Testis (tissue), 3 donors: ENCODE data around the gene GYPC. TPM values are rescaled to one million over a fixed set of nuclear protein-coding genes. Genes with fewer than 3 reads are reported as not detected.

Experiments
- DNase-seq: peaks from one replicate; pipeline ENCODE4 v3.0.0-alpha.2; 2019
- H3K27ac ChIP-seq, 2 donors: fragments of 200-600 bp; sonication (generic); one replicate each; pipeline ENCODE4 v1.5.1; 2019
- H3K27me3 ChIP-seq: fragments of 200-600 bp; sonication (generic); one replicate; pipeline ENCODE4 v1.5.1; 2019
- H3K36me3 ChIP-seq: fragments of 200-600 bp; sonication (generic); one replicate; pipeline ENCODE4 v1.5.1; 2017; ENCODE audit warnings: low read depth; ENCODE audit errors: missing control alignments
- H3K4me1 ChIP-seq: fragments of 200-600 bp; sonication (generic); one replicate; pipeline ENCODE4 v1.5.1; 2019
- H3K4me3 ChIP-seq, 2 donors: fragments of 200-600 bp; sonication (generic); one replicate each; pipeline ENCODE4 v1.5.1; 2017 to 2019
- H3K9me3 ChIP-seq: fragments of 200-600 bp; sonication (generic); one replicate; pipeline ENCODE4 v1.5.1; 2017
- POLR2A ChIP-seq: fragments of 450-650 bp; IDR thresholded peaks from one replicate; pipeline ENCODE4 v1.6.1; 2017; ENCODE audit warnings: antibody characterized with exemption, mild to moderate bottlenecking, moderate library complexity
- WGBS, 2 donors: methylation state at CpG; one replicate each; pipeline ENCODE4 v1.1.5; 2018; 5-methylcytosine and 5-hydroxymethylcytosine counted together
- intact Hi-C: fragments of 100-400 bp; cut with DNase I; formaldehyde crosslinking; loops from one replicate; pipeline ENCODE4 v1.15.1; 2023; ENCODE audit warnings: low total_unique reads
- polyA plus RNA-seq: library from polyadenylated mRNA; stranded (reverse); fragments of 350-450 nt; fragmentation: Illumina TruSeq; extraction: RNeasy Lipid Tissue Mini Kit (QIAGEN cat#74804); gene quantifications from one replicate; pipeline ENCODE4 v1.2.3, GENCODE V29; 2014; ENCODE audit warnings: low read depth, low replicate concordance; ENCODE audit not compliant: insufficient read depth
- total RNA-seq, 2 donors: library from RNA; depleted of rRNA; stranded (reverse); fragments of >200 nt; gene quantifications; one replicate each; pipeline ENCODE4 v1.2.3, GENCODE V29; 2016
- TF ChIP-seq, protein P1 (sequence below), 3 experiments: fragments of 450-650 bp in 2 of 3; fragments of 200-600 bp in 1 of 3; sonication (generic) in 1 of 3; IDR thresholded peaks; one replicate each; pipeline ENCODE4 v1.5.1; 2016 to 2019; ENCODE audit warnings: antibody characterized with exemption in 3 of 3, mild to moderate bottlenecking in 2 of 3, moderate library complexity in 1 of 3

Gene GYPC
- total and polyA plus RNA-seq, 3 donors from 2014 or later = 9.9 to 40.2 (median 15.5) TPM

DNA sequence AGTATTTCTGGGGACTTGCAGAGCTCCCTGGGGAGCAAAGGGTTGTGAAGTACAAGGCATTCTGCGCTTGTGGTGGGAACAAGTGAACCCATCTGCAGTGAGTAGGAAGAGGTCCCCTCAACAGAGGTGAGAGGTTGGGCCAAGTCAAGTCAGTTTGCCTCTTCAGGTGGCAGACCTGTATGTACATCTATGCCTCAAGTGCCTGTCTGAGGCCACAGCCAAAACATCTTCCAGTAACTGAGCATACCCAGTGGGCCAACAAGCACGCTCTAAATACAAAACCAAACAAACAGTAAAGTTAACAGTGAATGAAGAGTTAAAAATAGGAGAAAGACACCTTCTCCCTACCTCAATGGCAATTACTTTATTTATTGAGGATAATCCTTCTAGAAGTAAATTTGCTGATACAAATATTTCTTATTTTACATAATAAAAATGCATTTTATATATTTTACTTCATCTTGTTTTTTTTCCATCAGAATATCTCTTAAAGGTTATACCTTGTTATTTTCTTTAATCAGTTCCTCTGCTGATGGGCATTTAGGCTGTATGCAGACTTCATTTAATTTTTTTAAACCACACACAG is 2.5 kb downstream of the GYPC start:
- no peaks in the 10 kb centered on the region for H3K36me3 ChIP-seq
- 75 to 76% methylated on average over 2 of the region's 2 CpGs for WGBS, 2 donors
- H3K27ac ChIP-seq = peak overlapping the region; percentile 31 to 90
- TF ChIP-seq, protein P1, sequence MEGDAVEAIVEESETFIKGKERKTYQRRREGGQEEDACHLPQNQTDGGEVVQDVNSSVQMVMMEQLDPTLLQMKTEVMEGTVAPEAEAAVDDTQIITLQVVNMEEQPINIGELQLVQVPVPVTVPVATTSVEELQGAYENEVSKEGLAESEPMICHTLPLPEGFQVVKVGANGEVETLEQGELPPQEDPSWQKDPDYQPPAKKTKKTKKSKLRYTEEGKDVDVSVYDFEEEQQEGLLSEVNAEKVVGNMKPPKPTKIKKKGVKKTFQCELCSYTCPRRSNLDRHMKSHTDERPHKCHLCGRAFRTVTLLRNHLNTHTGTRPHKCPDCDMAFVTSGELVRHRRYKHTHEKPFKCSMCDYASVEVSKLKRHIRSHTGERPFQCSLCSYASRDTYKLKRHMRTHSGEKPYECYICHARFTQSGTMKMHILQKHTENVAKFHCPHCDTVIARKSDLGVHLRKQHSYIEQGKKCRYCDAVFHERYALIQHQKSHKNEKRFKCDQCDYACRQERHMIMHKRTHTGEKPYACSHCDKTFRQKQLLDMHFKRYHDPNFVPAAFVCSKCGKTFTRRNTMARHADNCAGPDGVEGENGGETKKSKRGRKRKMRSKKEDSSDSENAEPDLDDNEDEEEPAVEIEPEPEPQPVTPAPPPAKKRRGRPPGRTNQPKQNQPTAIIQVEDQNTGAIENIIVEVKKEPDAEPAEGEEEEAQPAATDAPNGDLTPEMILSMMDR (IDR thresholded peaks at IDR 0.05) = no peak
- TF ChIP-seq POLR2A = no peak
- no peaks in the 10 kb centered on the region for H3K27me3 ChIP-seq
- no peaks in the 10 kb centered on the region for H3K9me3 ChIP-seq
- intact Hi-C loops = no loop called here
- H3K4me1 ChIP-seq = peaks cover 30% of the 10 kb centered on the region
- no peak overlapping the region for H3K4me3 ChIP-seq
- no peak for DNase-seq

DNA sequence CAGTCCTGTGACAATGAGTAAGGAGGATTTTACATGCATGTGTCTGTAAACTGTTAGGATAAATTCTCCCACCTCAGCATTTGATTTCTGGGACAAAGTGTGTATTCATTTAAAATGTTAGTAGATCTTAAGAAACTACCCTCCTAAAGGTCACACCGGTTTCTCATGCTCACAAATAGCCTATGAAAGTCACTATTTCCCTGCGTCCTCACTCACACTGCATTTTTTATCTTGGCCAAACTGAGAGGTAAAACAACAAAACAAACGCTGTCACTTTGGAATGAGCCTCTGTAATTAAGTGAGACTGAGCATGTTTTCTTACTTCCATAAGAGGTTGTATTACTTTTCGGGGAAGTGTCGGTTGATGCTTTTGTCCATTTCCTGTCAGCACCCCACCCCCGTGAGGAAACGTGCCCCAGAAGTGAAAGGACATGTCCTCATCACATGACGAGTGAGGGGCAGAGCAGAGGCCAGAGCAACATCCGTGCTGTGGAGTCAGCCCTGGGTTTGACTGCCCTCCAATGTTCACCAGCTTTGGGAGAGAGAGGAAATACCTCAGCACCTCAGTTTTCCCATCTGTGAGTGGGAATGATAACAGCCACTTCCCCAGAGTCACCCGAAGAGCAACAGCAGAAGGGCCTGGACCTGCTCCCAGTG is 3.1 kb downstream of the GYPC start:
- peak; percentile 41 for DNase-seq
- Histone ChIP-seq H3K27ac (peak overlapping the region in 1 of 2 donors; percentile 90), H3K9me3 (no peaks in the 10 kb centered on the region), H3K4me3 (no peak overlapping the region), H3K27me3 (no peaks in the 10 kb centered on the region), H3K36me3 (no peaks in the 10 kb centered on the region), H3K4me1 (peaks cover 30% of the 10 kb centered on the region)
- TF ChIP-seq, protein P1 (IDR thresholded peaks at IDR 0.05) = no peak
- no peak for TF ChIP-seq POLR2A
- intact Hi-C loops = no loop called here
- 46 to 54% methylated on average over 10 of the region's 10 CpGs for WGBS, 2 donors

DNA sequence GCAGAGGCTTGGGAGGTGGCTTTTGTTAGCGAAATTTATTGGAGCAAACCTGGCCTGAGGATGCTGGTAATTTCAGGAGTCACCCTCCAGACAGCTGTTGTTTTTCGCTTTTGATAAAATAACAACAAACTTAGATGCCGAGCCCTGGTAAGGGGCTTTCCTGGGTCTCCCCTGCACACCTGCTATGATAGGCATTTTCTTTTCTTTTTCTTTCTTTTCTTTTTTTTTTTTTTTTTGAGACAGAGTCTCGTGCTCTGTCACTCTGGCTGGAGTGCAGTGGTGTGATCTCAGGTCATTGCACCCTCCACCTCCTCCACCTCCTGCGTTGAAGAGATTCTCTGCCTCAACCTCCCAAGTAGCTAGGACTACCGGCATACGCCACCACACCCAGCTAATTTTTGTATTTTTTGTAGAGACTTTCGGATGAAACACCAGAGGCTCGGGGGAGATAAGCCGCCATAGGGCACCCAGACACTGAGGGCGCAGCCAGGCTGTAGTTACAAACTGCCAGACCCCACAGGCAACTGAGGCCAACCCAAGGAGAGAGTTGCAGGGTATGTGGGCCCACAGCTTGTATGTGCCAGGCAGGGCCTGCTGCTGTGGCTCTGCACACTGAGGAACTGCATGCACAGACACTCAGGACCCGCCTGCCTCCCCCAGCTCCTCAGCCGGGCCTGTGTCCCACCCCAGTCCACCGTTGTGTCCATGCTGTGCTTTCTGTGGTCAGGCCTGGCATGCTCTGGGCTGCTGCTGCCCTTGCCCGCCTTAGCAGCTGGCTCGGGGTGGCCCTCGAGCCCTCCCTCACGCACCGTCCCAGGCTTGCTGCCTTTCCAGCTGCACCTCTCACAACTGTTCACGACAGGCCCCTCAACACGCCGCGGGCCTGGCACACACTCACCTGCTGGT is 3.9 kb downstream of the GYPC start:
- no peak overlapping the region for H3K4me3 ChIP-seq
- H3K4me1 ChIP-seq = peaks cover 30% of the 10 kb centered on the region
- WGBS, 2 donors = 93 to 95% methylated on average over 21 to 23 of the region's 23 CpGs

DNA sequence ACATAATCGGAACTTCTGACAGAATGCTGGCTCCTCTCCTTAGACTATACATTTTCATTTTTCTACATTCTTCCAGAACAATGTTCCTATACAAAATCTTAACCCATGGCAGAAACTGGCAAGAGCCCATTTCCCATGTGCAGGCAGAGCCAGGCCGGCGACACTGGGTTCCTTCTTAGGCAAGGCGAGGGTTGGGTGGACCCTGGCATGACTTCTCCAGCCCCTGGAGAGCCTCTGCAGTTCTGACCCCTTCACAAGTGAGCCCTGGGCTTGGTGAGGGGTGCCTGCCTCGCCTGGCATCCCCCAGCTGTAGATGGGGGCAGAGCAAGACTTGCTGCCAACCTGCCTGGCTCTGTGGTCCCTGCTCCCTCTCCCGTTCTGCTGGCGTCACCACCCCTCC is 5.0 kb downstream of the GYPC start:
- intact Hi-C loops = no loop called here
- Histone ChIP-seq H3K27me3 (no peaks in the 10 kb centered on the region), H3K9me3 (no peaks in the 10 kb centered on the region), H3K4me3 (no peak overlapping the region), H3K4me1 (peaks cover 23% of the 10 kb centered on the region), H3K27ac (no peak overlapping the region), H3K36me3 (no peaks in the 10 kb centered on the region)
- DNase-seq = no peak
- 94 to 95% methylated on average over 7 of the region's 7 CpGs for WGBS, 2 donors
- TF ChIP-seq, protein P1 (IDR thresholded peaks at IDR 0.05) = no peak
- no peak for TF ChIP-seq POLR2A

More for the DNA sequence above, 3.9 kb downstream of the GYPC start:
- DNase-seq = no peak
- intact Hi-C loops = no loop called here
- Histone ChIP-seq H3K27ac (peak overlapping the region in 1 of 2 donors; percentile 90), H3K27me3 (no peaks in the 10 kb centered on the region), H3K36me3 (no peaks in the 10 kb centered on the region), H3K9me3 (no peaks in the 10 kb centered on the region)
- TF ChIP-seq POLR2A = no peak
- TF ChIP-seq, protein P1 (IDR thresholded peaks at IDR 0.05) = no peak
